Suppressor macrophage treated with lipopolysaccharide for 1 hour (primary cell): ENCODE measurements around the gene TBC1D1.

ENCODE experiments used
- DNase-seq, 3 donors: peaks; one replicate each; pipeline ENCODE4 v3.0.0-alpha.2; 2020 to 2022

Gene TBC1D1

GRCh38 chr4:38107818-38108217 is 216.9 kb downstream of the TBC1D1 start:
- DNase-seq, result no peak

GRCh38 chr4:38109370-38109769 is 218.5 kb downstream of the TBC1D1 start:
- peak; percentile 48 to 67 (median 58) for DNase-seq

- DNase-seq, result no peak
These were observed 219.0 kb downstream of the TBC1D1 start for GRCh38 chr4:38109896-38110295.

GRCh38 chr4:38111024-38111423 is 220.1 kb downstream of the TBC1D1 start:
- no peak for DNase-seq

GRCh38 chr4:38111717-38112116 is 220.8 kb downstream of the TBC1D1 start:
- no peak for DNase-seq

GRCh38 chr4:38113132-38113531 is 222.2 kb downstream of the TBC1D1 start:
- DNase-seq, result no peak

- no peak for DNase-seq
These were observed 222.7 kb downstream of the TBC1D1 start for GRCh38 chr4:38113551-38113950.

GRCh38 chr4:38114386-38115150 is 223.7 kb downstream of the TBC1D1 start:
- peak in 2 of 3 donors; percentile 28 to 42 for DNase-seq

- DNase-seq, result no peak
These were observed 224.7 kb downstream of the TBC1D1 start for GRCh38 chr4:38115601-38116000.

GRCh38 chr4:38117591-38117990 is 226.7 kb downstream of the TBC1D1 start:
- peak; percentile 35 to 40 (median 35) for DNase-seq

GRCh38 chr4:38119668-38120385 is 228.9 kb downstream of the TBC1D1 start:
- DNase-seq, result no peak

GRCh38 chr4:38120772-38121171 is 229.9 kb downstream of the TBC1D1 start:
- DNase-seq, result no peak

- DNase-seq, result no peak
These were observed 231.2 kb downstream of the TBC1D1 start for GRCh38 chr4:38122060-38122459.

GRCh38 chr4:38123555-38123954 is 232.7 kb downstream of the TBC1D1 start:
- DNase-seq, result no peak

GRCh38 chr4:38124961-38125360 is 234.1 kb downstream of the TBC1D1 start:
- DNase-seq, result no peak

- DNase-seq, result peak; percentile 73 to 90 (median 84)
These were observed 234.9 kb downstream of the TBC1D1 start for GRCh38 chr4:38125816-38126215.

- peak; percentile 88 to 98 (median 94) for DNase-seq
These were observed 237.9 kb downstream of the TBC1D1 start for GRCh38 chr4:38128478-38129459.

GRCh38 chr4:38129460-38130227 is 238.8 kb downstream of the TBC1D1 start:
- DNase-seq, result no peak

- DNase-seq, result no peak
These were observed 240.0 kb downstream of the TBC1D1 start for GRCh38 chr4:38130884-38131283.

GRCh38 chr4:38131371-38132091 is 240.6 kb downstream of the TBC1D1 start:
- no peak for DNase-seq

GRCh38 chr4:38132107-38132673 is 241.3 kb downstream of the TBC1D1 start:
- DNase-seq, result peak; percentile 91 to 98 (median 96)
